Cardiac muscle cell (in vitro differentiated cells and primary cell): ENCODE results near the gene TTYH2. TPM values are rescaled to one million over a fixed set of nuclear protein-coding genes. Genes with fewer than 3 reads are reported as not detected.

Experiments used
- DNase-seq, 2 donors: peaks; one replicate each; pipeline versions ENCODE4 v3.0.0 to v3.0.0-alpha.2; 2010 to 2017; ENCODE audit warnings: low read depth in 1 of 2, low spot score in 1 of 2
- H3K27ac ChIP-seq: fragments of 200-600 bp; sonication (generic); 2 replicates; pipeline ENCODE4 v1.5.1; 2016
- H3K27me3 ChIP-seq: fragments of 200-600 bp; sonication (generic); 2 replicates; pipeline ENCODE4 v1.6.0; 2016; ENCODE audit warnings: control low read depth
- H3K36me3 ChIP-seq: fragments of 200-600 bp; sonication (generic); 2 replicates; pipeline ENCODE4 v1.5.1; 2016; ENCODE audit warnings: control low read depth
- H3K4me1 ChIP-seq: fragments of 200-600 bp; sonication (generic); 2 replicates; pipeline ENCODE4 v1.8.1; 2017; ENCODE audit warnings: low read depth, mild to moderate bottlenecking, mixed run types
- H3K4me3 ChIP-seq: fragments of 200-600 bp; sonication (generic); 2 replicates; pipeline ENCODE4 v1.5.1; 2016; ENCODE audit warnings: mild to moderate bottlenecking
- H3K9me3 ChIP-seq: fragments of 200-600 bp; sonication (generic); 2 replicates; pipeline ENCODE4 v1.5.1; 2017; ENCODE audit warnings: low read depth, mild to moderate bottlenecking, control low read depth
- CTCF ChIP-seq: IDR thresholded peaks from 2 replicates; pipeline ENCODE4 v1.5.1; 2012; ENCODE audit warnings: low read depth, mild to moderate bottlenecking, low read length
- polyA plus RNA-seq: library from polyadenylated mRNA; unstranded; fragments of >200 nt; fragmentation: Nextera tagmentation; extraction: Ambion mirVana; gene quantifications from 2 replicates; pipeline ENCODE4 v1.2.1, GENCODE V29; 2016
- total RNA-seq: library from RNA; depleted of rRNA; stranded (reverse); fragments of >200 nt; gene quantifications from 2 replicates; pipeline ENCODE4 v1.2.3, GENCODE V29; 2016

The TTYH2 gene
- total and polyA plus RNA-seq, 2 experiments from 2014 or later: 7.8 to 7.9 TPM

GRCh38 chr17:74201948-74202347 is 11.4 kb upstream of the TTYH2 start:
- no peak for DNase-seq
- Histone ChIP-seq H3K27ac (no peak overlapping the region), H3K9me3 (no peaks in the 10 kb centered on the region), H3K27me3 (no peaks in the 10 kb centered on the region), H3K4me3 (no peak overlapping the region), H3K4me1 (peaks cover 8% of the 10 kb centered on the region), H3K36me3 (peaks cover 14% of the 10 kb centered on the region)
- no peak for TF ChIP-seq CTCF

GRCh38 chr17:74202938-74203337 is 10.4 kb upstream of the TTYH2 start:
- no peak for TF ChIP-seq CTCF
- no peak overlapping the region for H3K27ac ChIP-seq
- H3K4me3 ChIP-seq: no peak overlapping the region
- no peaks in the 10 kb centered on the region for H3K27me3 ChIP-seq
- H3K9me3 ChIP-seq: no peaks in the 10 kb centered on the region
- H3K36me3 ChIP-seq: peaks cover 14% of the 10 kb centered on the region
- no peak for DNase-seq
- H3K4me1 ChIP-seq: peaks cover 8% of the 10 kb centered on the region

GRCh38 chr17:74203439-74204240 is 9.7 kb upstream of the TTYH2 start, which contains the start of gene RPL38:
Gene RPL38, plus strand, starts transcription at chr17:74203678. Its CDS starts 278 bp downstream, at chr17:74203956.
- TF ChIP-seq CTCF: peak; percentile 95
- Histone ChIP-seq H3K27ac (peak within 1 kb of the TSS; percentile 92), H3K27me3 (no peaks in the 10 kb centered on the region), H3K36me3 (peaks cover 14% of the 10 kb centered on the region), H3K4me3 (peak within 1 kb of the TSS; percentile 92), H3K9me3 (no peaks in the 10 kb centered on the region), H3K4me1 (peaks cover 8% of the 10 kb centered on the region)
- DNase-seq: peak; percentile 98

- H3K9me3 ChIP-seq: no peaks in the 10 kb centered on the region
- H3K36me3 ChIP-seq: peaks cover 21% of the 10 kb centered on the region
- no peak for TF ChIP-seq CTCF
- H3K4me3 ChIP-seq: peak overlapping the region; percentile 92
- H3K27ac ChIP-seq: peak overlapping the region; percentile 92
- DNase-seq: no peak
- no peaks in the 10 kb centered on the region for H3K27me3 ChIP-seq
- H3K4me1 ChIP-seq: peaks cover 8% of the 10 kb centered on the region
Observed at GRCh38 chr17:74204474-74204873, 8.9 kb upstream of the TTYH2 start.

GRCh38 chr17:74205274-74205673 is 8.1 kb upstream of the TTYH2 start:
- Histone ChIP-seq H3K27me3 (no peaks in the 10 kb centered on the region), H3K9me3 (no peaks in the 10 kb centered on the region), H3K4me3 (no peak overlapping the region), H3K36me3 (peaks cover 24% of the 10 kb centered on the region), H3K4me1 (peaks cover 8% of the 10 kb centered on the region), H3K27ac (no peak overlapping the region)
- no peak for DNase-seq
- no peak for TF ChIP-seq CTCF
